ENCODE data around the gene MYO7A.

Gene MYO7A

DNA sequence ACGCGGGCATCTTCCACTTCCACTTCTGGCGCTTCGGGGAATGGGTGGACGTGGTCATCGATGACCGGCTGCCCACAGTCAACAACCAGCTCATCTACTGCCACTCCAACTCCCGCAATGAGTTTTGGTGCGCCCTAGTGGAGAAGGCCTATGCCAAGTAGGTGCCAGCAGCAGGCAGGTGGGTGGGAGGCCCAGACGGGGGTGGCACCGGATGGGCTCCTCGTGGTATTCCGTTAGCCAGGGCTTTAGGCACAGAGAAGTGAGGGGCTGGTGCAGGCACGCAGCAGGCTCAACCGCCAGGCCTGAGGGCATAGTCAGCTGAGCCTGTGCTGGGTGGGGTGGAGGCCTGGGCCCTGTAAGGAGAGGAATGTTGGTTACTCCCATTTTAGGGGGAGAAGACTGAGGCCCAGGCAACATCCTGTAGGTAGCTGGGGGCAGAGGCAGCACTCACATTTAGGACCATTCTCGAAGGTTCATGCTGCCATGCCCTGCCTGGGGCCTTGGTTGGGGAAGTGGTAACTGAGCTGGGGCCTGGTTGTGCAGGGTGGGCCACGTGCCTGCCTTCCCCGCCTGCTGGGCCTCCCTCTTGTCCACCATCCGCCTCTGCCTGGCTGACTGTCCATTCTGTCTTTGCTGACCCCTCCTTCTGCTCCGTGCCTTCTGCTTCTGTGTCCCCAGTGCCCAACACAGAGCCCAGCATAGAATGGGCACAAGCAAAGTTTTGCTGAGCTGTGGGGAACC lies 15.2 kb upstream of the MYO7A start:
- DNase-seq, result no peak

DNA sequence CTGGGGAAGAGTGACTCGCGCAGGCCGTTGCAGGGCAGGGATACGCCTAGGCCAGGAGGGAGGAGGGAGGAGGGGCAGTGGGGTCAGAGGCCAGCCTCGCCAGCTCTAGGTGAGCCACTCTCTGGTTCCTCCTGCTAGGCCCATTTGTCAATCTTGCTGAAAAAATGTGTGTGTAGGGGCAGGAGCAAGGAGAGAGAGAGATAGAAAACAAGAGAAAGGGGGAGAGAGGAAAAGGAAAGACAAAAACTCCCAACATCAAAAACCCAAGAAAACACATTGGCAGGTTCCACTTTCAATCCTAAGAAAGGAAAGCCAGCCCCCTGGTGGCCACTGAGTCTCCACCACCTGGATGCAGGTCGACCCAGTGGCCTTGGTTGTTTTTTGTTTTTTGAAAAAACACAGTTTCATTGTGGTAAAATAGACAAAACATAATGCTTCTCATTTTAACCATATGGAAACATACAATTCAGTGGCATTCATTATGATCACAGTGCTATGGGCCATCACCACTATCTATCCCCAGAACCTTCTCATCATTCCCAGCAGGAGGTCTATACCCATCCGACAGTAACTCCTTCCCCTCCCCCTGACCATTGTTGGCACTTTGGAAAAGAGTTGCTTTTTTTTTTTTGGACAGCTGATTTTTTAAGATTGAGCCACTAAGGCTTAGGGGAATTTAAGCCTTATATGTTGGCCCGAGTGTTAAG lies 14.5 kb upstream of the MYO7A start:
- no peak for DNase-seq

DNA sequence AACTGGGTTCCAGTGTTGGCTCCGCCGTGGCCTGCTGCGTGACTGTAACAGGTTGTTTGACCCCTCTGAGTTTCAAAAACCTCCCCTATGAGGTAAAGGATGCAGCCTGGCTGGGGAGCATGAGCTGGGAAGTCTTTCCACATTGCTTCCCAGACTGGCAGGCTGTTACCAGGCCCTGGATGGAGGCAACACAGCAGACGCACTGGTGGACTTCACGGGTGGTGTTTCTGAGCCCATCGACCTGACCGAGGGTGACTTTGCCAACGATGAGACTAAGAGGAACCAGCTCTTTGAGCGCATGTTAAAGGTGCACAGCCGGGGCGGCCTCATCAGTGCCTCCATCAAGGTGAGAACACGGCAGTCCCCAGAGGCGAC lies 14.0 kb upstream of the MYO7A start:
- no peak for DNase-seq

DNA sequence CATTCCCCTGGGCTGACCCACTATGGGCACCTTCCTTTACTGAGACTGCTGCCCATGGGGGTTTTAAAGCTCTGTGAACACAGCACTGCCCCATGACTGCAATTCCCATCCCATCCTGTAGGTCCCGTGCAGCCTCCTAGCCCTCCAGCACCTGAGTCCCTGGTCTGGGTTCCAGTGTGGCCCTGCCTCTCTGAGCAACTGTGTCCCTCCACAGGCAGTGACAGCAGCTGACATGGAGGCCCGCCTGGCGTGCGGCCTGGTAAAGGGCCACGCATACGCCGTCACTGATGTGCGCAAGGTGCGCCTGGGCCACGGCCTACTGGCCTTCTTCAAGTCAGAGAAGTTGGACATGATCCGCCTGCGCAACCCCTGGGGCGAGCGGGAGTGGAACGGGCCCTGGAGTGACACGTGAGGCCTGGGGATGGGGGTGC lies 12.8 kb upstream of the MYO7A start:
- DNase-seq, result no peak

DNA sequence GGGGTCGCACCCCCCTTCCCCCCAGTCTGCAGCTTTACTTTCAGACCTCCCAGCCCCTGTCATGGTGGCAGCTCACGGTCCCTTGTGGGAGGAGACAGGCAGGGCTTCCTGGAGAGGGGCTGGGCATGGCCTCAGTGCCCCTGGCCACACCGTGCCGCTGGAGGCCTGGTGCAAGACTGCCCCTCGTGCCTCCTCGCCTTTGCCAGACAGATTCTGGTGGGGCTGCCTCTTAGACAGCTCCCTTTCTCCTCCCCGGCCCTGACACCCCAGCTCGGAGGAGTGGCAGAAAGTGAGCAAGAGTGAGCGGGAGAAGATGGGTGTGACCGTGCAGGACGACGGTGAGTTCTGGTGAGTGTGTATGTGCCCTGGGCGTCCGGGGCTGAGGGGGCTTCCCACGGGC lies 12.1 kb upstream of the MYO7A start:
- DNase-seq, result no peak

DNA sequence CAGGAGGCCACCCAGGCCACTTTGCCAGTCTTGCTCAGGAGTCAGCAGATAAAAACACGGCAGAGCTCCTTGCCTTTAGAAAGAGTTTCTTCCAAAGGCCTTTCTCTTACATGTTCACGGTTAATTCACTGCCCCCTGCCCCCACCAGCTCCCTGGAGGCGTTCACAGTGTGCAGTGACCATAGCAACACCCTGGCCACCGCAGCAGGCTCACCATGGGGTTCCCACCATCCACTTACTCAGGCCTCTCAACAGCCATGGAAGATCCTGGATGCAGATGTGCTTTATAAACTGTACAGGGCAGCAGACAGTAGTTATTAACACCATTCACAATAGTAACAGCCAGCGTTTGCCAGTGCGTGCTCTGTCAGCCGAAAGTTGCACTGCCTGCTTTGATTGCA lies 10.6 kb upstream of the MYO7A start:
- no peak for DNase-seq

DNA sequence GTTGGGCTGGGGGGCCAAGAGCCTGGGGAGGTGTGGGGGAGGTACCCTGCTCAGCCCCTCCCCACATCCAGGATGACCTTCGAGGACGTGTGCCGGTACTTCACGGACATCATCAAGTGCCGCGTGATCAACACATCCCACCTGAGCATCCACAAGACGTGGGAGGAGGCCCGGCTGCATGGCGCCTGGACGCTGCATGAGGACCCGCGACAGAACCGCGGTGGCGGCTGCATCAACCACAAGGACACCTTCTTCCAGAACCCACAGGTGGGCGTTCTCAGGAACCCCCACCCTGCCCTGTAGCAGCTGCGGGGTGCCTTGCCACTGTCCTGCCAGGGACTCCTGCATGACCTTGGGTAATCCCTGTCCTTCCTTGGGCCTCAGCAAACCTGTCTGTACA lies 10.0 kb upstream of the MYO7A start:
- DNase-seq, result no peak

DNA sequence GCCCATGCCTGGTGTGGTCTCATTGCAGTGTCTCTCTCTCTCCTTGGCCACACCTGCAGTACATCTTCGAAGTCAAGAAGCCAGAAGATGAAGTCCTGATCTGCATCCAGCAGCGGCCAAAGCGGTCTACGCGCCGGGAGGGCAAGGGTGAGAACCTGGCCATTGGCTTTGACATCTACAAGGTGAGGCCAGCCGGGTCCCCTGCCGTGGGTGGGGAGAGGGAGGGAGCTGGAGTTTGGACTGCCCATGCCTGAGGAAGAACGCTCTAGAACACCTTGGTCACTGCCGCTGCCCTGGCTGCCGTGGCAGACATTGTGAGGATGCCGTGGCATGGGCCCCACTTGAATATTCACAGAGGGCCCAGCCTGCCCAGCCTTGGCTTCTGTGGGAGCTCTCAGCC lies 9.1 kb upstream of the MYO7A start:
- DNase-seq, result no peak

DNA sequence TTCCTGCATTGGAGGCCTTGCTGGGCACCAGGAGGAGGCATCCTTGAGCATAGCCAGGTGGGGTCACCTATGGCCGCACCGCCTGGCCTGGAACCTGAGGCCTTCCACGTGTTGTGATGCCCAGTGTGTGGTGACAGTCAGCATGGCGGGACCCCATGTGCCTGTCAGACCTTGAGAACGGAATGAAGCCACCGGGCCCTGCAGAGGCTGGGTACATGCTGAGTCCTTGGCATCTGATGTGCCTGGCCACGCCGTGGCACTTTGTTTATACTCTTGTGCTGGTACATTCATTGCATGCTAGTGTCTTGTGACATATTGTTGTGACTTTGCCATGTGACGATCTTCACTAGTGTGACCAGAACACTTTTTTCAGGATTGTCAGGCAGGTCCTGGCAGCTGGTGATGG lies 8.5 kb upstream of the MYO7A start:
- no peak for DNase-seq

DNA sequence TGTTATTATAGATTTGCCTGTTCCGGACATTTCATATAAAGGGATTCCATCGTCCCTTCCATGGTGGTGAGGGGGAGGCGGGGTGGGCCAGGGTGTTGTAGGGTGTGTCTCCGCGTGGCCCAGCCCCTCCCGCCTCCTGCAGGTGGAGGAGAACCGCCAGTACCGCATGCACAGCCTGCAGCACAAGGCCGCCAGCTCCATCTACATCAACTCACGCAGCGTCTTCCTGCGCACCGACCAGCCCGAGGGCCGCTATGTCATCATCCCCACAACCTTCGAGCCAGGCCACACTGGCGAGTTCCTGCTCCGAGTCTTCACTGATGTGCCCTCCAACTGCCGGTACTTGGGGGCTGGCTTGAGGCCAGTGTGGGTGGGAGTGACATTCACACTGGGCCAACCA lies 7.5 kb upstream of the MYO7A start:
- no peak for DNase-seq

DNA sequence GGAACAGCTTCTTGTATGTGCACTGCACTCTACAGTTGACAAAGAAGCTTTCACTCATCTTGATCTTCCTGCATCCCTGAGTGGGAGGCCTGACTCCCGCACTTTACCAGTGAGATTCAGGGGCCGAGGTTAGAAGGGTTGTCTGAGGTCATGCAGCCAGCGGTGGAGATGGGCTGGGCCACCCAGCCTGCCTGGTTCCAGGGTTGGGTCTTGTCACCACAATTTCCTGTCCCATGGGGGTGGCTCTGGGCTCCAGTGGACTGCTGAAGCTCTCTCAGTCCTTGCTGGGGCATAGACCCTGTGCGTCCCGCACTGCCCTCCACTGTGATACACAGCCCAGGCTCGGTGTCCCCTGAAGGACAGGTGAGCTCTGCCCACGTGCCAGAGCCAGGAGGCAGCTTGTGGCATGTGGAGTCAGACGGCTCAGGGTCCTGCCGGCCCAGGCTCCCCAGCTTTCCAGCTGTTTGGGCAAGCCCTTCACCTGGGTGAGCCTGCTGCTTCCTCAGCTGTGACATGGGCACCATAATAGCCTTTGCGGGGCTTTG lies 6.9 kb upstream of the MYO7A start:
- no peak for DNase-seq

DNA sequence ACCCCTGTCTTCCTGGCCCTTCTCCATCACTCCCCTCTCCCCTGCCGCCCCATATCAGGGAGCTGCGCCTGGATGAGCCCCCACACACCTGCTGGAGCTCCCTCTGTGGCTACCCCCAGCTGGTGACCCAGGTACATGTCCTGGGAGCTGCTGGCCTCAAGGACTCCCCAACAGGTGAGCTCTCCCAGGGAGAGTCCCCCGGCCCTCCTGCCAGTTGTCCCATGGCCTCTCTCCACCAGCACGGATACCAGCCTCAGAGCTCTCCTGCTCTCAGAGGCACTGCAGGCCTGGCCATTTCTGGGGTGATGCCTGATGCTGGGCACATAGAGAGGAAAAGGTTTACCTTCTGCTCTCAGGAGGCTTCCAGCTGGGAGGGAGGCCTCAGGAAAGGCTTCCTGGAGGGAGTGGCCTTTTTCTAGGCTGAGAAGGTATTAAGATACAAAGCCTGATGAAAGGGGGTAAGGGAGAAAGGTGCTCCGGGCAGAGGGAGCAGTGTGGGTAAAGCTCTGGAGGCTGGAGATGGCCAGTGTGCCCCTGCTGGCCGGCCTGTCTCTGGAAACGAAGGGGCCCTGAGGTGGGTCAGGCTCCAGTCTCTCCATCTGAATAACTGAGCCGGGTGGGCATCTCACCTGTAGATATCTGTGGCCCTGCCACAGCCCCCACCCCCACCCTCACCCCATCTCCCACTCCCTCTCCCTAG lies 6.0 kb upstream of the MYO7A start:
- no peak for DNase-seq

DNA sequence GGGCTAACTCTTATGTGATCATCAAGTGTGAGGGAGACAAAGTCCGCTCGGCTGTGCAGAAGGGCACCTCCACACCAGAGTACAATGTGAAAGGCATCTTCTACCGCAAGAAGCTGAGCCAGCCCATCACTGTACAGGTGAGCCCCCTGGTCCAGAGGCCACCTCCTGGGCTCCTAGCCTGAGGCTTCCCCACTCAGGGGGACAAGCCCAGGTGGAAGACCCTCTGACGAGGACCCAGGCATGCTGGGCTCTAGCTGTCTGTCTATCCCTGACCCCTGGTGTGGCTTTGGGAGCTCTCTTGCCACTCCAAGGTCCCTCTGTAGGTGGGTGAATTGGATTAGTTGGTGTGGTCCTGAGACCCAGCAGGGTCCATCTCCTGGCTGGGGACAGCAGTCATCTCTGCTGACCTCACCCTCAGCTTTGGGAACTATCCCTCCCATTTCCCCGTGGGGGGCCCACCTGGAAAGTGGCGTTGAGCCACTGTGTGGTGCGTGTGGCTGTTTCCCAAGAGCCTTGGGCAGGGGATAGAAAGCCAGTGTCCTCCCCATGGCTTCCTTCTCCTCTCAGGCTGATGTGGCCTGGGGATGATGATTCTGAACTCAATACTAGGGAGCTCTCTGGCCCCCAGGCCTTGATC lies 5.4 kb upstream of the MYO7A start:
- DNase-seq, result no peak

DNA sequence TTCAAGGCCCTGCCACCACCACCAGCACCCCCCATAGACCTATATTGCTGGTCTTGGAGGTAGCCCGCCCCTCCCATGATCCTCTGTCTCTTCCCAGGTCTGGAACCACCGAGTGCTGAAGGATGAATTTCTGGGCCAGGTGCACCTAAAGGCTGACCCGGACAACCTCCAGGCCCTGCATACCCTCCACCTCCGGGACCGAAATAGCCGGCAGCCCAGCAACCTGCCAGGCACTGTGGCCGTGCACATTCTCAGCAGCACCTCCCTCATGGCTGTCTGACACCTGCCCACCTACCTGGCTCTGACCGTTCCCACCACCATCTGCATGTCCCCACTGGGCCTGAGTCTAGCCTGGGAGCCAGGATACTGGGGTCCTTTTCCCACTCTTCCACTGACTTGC lies 4.5 kb upstream of the MYO7A start:
- no peak for DNase-seq

DNA sequence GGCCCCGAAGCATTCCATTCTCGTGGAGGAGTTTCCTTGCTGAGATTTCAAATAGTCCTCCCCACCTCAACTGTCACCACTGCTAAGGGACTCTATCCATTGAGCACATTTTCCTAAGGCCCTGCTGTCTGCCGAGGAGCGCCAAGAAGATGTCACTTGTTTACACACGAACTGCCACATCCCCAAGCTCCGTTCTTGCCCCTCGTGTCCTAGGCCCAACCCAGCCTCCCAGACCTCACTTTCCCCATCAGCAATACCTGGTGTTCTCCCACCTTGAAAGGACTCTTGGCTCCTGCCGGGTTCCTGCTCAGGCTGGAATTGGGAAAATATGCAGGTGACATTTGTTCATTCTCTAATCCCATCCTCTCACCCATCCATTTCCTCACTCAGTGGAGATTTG lies 4.0 kb upstream of the MYO7A start:
- no peak for DNase-seq

DNA sequence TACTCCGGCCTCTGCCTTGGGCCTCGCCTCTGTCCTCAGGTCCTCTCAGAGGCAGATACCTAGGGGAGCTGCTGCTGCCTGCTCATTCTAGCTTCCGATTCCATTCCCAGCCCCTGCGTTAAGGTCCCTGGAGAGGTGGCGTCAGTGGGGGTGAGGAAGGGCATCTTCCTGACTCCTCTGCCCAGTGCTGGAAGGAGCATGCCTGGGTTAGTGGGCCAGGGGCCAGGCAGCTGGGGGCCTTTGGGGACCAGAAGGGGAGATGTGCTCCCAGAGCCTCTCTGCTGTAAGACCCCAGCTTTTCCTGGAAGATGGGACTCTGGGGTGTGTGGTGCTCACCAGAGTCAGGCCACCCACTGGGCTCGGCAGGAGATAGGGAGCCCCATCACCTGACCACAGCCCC lies 3.6 kb upstream of the MYO7A start:
- no peak for DNase-seq

DNA sequence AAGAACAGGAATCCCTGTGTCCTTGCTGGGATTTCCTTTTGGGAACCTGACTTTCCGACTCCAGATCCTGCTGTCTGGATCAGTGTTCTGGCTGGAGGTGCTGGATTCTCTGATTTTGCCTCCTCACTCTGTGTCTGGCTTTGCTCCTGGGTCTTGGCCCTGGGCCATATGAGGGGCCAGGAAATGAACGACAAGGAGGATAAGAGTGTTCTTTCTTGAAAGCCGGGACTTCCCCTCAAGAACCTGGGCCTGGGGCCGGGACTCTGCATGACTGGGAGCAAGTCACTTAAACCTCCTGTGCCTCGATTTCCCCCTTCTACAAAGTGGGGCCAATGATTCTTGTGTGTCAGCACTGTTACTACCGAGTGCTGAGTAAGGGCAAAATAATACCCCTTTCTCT lies 2.9 kb upstream of the MYO7A start:
- DNase-seq, result no peak

DNA sequence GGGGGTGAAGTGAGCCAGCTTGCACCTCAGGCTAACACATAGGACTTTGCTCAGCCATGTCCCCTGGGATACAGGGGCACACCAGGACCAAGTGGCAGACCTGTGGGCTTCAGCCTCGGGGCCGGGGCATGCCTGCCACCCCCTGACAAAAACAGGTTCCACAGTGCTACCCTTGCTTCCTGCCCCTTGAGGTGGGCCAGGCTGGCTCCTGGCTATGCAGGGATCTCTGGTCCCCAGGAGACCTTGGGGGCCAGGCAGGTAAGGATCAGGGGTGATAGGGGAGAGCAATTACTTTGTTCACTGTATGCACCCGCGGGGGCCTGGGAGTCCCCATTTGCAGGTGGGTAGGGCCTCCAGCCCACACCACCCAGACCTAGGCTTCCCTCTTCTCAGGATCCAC lies 2.4 kb upstream of the MYO7A start:
- DNase-seq, result no peak

DNA sequence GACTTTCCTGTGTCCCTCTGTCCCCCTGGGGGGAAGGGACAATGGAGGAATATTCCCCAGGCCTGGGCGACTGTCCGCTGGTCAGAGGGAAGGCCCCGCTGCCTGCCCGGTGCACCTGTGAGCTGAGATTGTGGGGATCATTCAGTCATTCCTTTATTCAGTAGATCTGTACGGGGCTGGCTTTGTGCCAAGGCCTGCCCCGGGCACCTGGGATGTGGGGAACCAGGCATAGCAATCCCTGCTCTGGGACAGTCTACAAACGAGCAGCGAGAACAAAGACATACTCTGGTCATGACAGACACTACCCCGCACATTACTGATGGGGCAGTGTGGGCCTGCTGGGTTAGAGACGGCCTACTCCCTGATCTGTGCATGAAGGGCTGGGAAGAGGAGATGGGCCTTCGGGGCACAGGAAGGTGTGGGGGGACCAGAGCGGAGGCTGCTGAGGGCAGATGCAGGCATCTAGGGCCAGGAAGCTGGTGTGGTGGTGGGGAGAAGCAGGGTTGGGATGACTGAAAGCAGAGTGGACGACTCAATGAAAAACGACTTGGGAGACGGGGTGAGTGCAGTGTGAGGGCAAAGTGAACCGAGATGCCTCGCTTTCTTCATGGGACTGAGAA lies 1.8 kb upstream of the MYO7A start:
- DNase-seq, result no peak

DNA sequence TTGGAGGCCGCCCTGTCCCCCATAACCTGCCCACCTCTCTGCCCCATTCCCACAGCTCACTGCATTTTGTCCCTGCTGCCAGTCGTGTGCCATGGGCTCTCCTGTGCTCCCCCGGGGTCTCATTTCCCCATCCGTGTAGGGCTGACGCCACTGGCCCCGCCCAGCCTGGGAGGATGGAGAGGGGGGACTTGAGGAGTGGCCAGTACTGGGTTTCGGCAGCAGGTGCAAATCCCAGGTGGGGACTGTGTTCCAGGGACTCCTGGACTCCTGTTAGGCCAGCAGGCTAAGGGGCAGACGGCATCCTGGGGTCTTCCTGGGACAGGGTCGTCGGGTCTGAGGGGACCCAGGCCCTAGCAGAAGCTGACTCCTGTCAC lies 1.2 kb upstream of the MYO7A start:
- no peak for DNase-seq

DNA sequence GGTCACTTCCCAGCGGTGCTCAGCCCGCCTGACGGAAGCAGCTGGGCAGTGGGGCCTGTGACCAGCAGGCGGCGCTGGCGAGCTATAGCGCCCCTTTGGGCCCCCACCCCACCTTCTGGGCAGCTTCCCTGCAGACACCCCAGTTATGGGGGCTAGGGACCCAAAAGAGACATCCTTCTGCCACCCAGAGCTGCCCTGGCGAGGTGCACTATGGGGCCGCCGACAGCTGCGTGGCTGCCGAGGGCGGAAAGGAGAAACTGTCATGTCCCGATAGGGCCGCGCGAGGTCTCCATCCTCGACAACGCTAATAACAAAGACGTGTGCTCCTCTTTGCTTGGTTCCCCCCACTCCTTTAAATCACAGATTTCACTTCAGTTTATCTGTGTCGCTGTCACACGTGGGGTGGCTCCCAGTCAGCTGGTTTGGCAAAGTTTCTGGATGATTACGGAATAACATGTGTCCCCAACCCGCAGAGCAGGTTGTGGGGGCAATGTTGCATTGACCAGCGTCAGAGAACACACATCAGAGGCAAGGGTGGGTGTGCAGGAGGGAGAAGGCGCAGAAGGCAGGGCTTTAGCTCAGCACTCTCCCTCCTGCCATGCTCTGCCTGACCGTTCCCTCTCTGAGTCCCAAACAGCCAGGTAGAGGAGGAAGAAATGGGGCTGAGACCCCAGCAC lies 673 bp upstream of the MYO7A start:
- peak; percentile 23 for DNase-seq

DNA sequence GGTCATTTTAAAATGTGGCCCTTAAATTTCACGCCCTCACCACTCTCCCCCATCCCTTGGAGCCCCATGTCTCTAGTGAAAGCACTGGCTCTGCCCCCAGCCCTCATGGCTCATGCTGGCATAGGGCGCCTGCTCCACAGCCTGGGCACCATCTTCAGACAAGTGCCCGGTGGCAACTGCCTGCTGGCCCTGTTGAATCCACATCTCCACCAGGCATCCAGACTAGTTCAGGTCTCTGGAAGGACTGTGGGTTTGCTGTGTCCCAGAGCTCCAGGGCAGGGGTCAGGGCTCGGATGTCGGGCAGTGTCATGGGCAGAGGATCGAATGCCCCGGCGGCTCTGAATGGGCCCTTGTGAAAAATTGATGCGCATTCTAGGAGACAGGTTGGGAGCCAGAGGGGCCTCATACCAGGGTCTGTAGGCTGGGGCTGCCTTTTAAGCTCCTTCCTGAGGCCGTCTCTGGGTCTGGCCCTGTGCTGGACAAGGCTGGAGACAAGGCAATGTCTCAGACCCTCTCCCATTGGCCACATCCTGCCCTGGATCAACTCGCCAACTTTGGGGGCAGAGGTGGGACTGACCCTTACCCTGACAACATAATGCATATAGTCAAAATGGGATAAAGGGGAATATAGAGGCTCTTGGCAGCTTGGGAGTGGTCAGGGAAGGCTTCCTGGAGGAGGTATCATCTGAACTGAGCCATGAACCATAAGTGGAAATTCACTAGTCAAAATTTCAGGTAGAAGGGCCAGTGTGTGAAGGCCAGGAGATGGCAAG lies 1.2 kb downstream of the MYO7A start:
- DNase-seq, result no peak

All from activated gamma-delta T cell (primary cell).